ENCODE measurements around the gene KCNQ2.

GRCh38 chr20:63369024-63369530 is 103.4 kb downstream of the KCNQ2 start:
- TF ChIP-seq CTCF (IDR thresholded peaks at IDR 0.05; ENCODE audit: low read depth, low read length) (no peak), EZH2phosphoT487 (IDR thresholded peaks at IDR 0.05; ENCODE audit: low read depth) (no peak)

Data from OCI-LY3 (cell line).